HG02970 (cell line): ENCODE results near the gene FIBP.

Source experiments
- ATAC-seq: cut with Tn5 transposase; IDR thresholded peaks from one replicate; pipeline ENCODE4 v1.9.1; 2021; ENCODE audit warnings: mild to moderate bottlenecking, moderate library complexity, moderate number of reproducible peaks; ENCODE audit not compliant: unreplicated experiment, low FRiP score

Gene FIBP

DNA sequence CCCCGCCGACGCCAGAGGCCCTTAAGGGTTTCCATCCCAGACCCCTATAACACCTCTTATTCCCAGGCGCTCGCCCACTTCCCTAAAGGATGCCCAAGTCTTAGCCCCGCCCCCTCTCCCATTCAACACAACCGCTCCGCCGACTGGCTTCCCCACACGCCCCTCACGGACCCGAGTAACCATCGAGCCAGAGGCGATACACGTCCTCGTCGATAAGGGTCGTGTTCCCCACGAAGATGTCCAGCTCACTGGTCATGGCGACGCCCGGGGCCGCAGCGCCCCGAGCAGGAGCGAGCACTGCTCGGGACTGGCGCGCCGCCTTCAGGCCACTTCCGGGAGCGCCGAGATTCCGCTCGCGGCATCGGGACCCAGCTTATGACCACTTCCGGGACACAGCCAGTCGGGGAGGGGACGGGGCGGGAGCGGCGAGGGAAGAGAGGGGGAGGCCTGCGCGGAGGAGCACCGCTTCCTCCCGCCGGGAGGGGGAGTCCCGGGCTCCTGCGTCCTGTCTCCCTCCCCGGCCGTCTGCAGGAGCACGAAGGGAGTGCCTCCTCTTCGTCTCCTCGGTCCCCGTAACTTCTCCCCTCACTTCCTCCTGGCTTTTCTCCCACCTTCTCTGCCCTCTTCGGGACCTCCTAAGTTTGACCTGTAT lies at the start of gene FIBP:
TSS of gene FIBP (minus strand) at position 309 of the 652 bp plus-strand sequence. CDS start at position 256, 53 bp downstream.
- peak; percentile 52 for ATAC-seq

DNA sequence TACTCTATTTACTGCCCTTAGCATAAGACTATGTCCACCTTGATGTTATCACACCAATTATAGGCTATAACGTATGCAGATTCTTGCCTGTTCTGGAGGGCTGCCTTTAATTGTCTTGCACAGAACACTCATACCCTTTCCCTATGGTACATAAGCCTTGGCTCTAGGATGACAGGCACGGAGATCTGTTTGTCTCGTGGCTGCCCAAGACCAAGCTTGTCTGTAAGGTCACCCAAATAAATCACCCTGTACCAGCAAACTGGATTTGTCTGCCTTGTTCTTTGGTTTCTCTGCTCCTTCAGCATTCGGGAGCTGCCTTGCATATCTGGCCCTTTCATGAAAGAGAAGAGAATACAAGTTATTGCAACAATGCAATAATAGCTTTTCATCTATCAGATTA lies 49.5 kb upstream of the FIBP start:
- no peak for ATAC-seq

DNA sequence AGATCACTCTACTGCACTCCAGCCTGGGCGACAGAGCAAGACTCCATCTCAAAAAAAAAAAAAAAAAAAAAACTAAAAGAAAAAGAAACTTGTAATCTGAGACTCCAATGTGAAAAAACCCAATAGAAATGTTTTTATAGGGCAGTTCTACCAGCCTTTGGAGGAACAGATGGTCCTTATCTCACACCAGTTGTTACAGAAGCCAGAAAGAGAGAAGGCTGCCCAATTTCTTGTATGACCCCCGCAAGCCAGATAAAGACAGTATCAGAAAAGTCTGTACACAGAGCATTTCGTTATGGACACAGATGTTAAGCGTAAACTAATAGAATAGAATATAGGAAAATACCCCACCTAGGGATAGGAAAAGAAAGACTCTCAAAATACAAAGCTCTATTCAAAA lies 45.7 kb upstream of the FIBP start:
- ATAC-seq = no peak

GRCh38 chr11:65932558-65932919 lies 44.3 kb upstream of the FIBP start:
- no peak for ATAC-seq

- no peak for ATAC-seq
Observed at GRCh38 chr11:65931773-65932557, 43.7 kb upstream of the FIBP start.

DNA sequence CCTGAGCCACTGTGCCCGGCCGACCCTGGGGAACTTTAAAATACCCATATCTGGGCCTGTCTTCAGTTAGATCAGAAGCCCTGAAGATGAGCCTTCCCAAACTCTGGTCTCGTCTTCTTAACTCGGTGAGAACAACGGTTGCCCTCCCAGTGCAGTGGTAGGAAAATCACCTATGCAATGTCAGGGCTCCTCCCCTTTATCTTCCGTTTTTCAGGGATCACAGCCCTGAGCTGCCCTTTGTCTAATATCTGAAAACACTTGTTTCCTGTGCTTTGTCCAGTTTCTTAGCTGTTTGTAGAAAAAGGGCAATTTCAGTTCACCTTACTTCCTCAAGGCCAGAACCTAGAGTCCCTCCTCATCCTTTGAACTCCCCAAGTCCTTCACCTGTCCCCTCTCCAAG lies 40.4 kb upstream of the FIBP start:
- ATAC-seq = no peak

GRCh38 chr11:65927904-65928397 lies 39.7 kb upstream of the FIBP start:
- no peak for ATAC-seq

GRCh38 chr11:65925397-65925796 lies 37.1 kb upstream of the FIBP start:
- no peak for ATAC-seq

DNA sequence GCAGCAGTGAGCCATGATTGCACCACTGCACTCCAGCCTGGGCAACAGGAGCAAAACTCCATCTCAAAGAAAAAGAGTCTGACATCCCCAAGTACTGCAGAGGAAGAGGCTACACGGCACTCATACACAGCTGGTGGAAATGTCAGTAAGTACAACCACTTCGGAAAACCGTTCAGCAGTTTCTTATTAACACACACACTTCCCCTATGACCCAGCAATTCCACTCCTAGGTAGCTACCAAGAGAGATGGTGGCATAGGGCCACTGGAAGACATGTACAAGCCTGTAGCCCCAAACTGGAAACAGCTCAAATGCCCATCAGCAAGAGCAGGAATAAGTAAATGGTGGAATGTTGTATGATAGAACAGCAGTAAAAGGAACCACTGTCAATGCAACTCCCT lies 34.3 kb upstream of the FIBP start:
- no peak for ATAC-seq

DNA sequence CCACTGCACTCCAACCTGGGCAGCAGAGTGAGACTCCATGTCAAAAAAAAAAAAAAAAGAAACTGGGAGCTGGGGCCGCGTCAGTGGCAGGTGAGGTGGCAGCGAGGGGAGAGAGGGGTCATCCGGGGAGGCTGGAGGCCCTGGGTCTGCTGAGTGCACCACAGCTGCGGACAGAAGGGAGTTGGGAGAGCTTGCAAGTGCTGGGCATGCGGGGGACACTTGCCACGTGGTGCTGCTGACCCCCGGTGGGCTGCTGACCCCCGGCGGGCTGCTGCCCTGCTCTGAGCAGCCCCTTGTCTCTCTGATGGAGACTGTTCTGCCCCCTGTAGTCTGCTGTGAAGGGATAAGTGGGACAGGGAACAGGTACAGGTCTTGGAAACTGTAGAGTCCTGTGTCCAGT lies 33.6 kb upstream of the FIBP start:
- ATAC-seq = no peak

- no peak for ATAC-seq
Observed at GRCh38 chr11:65921033-65921555, 32.8 kb upstream of the FIBP start.

GRCh38 chr11:65920372-65920802 lies 32.1 kb upstream of the FIBP start:
- no peak for ATAC-seq

GRCh38 chr11:65919573-65920371 lies 31.5 kb upstream of the FIBP start:
- peak; percentile 36 for ATAC-seq

GRCh38 chr11:65919141-65919572 lies 30.9 kb upstream of the FIBP start, which contains the start of gene DRAP1:
Gene DRAP1 (plus strand): TSS chr11:65919426. CDS start chr11:65919502, 76 bp downstream.
- ATAC-seq = peak; percentile 83

DNA sequence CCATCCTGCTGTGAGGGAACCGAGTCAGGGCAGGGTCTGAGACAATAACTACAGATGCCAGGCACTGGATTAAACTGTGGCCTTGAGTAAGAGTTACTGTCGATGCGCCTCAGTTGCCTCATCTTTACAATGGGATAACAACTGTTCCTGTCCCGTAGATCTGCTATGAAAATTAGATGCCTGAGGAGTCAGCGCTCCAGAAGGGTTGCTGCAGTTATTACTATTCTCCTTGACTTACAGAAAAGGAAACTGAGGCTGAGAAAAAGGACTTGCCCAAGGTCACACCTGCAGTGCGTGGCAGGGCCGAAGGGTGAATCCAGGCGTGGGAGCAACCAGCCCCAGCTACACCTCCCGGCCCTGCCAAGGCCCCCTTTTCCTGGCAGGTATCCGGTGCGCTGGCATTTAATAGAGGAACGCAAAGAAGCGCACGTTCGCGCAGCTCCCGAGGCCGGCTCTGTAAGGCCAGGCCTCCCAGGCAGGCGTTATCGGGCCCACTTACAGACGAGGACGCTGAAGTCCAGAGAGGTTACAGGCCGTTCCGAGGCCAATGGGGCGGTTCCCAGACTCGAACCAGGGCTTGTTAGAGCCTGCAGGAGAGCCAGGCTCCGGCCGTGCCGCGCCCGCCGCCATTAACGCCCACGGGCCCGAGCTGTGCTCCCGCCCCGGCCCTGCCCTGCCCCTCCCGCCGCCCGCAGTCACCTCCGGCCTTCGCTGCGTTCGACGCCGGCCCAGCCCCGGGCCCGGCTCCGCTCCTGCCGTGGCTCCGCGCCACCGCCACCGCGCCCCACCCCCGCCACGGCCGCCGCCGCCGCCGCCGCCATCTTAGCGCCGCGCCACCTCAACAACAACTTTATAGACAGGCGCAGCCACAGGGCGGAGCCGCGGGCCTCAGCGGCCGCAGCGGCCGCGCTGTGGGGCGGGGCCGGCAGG lies 30.2 kb upstream of the FIBP start, which contains the start of gene C11orf68:
TSS of gene C11orf68 (minus strand) at position 852 of the 930 bp plus-strand sequence. CDS start at position 821, 31 bp downstream.
- peak; percentile 61 for ATAC-seq

- no peak for ATAC-seq
Observed at GRCh38 chr11:65917434-65918210, 29.4 kb upstream of the FIBP start.

DNA sequence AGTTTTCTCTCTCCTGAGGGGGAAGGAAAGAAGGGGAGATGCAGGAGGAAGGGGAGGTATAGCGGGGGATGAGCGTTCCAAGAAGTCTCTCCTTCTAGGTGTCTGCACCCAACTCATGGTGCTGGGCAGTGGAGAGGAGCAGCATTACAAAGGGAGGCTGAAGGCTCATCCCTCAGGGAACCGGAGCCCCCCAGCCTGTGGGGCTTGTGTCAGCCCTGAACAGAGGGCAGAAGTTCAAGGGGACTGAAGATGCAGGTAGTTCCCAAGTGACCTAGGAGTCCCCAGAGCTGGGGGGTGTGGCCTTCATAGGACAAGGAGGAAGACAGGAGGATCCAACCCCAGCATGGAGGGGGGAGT lies 28.8 kb upstream of the FIBP start:
- no peak for ATAC-seq

- no peak for ATAC-seq
Observed at GRCh38 chr11:65916391-65916790, 28.1 kb upstream of the FIBP start.

GRCh38 chr11:65915821-65916251 lies 27.6 kb upstream of the FIBP start:
- no peak for ATAC-seq
